Measurements from ENCODE around the gene FOXD1.
"Not testable (repeated sequence)": the region's sequence is repeated elsewhere in the genome, so short reads cannot be mapped to it uniquely, and the experiment has no call there.

FOXD1 gene

GRCh38 chr5:73419117-73419464 is 29.5 kb downstream of the FOXD1 start:
- DNase-seq, result no peak

- peak in 3 of 56 donors; percentile 6 to 27 (median 15) for DNase-seq
Measured at GRCh38 chr5:73418244-73418691, 30.3 kb downstream of the FOXD1 start.

GRCh38 chr5:73417303-73418034 is 31.1 kb downstream of the FOXD1 start:
- DNase-seq, result peak in 7 of 56 donors; percentile 2 to 14 (median 11)

- DNase-seq, result no peak
Measured at GRCh38 chr5:73415617-73416016, 33.0 kb downstream of the FOXD1 start.

GRCh38 chr5:73415171-73415570 is 33.4 kb downstream of the FOXD1 start:
- DNase-seq, result no peak

- DNase-seq, result no peak
Measured at GRCh38 chr5:73412597-73412988, 36.0 kb downstream of the FOXD1 start.

GRCh38 chr5:73411936-73412596 is 36.5 kb downstream of the FOXD1 start:
- DNase-seq, result no peak

- DNase-seq, result not testable (repeated sequence)
Measured at GRCh38 chr5:73409927-73410326, 38.6 kb downstream of the FOXD1 start.

GRCh38 chr5:73405691-73406090 is 42.9 kb downstream of the FOXD1 start:
- DNase-seq, result no peak

- no peak for DNase-seq
Measured at GRCh38 chr5:73399775-73400174, 48.8 kb downstream of the FOXD1 start.

Measured in nucleus accumbens (tissue), 56 donors.